Neural progenitor cell (in vitro differentiated cells): Measurements from ENCODE around the gene NFIX. TPM values are rescaled to one million over a fixed set of nuclear protein-coding genes. Genes with fewer than 3 reads are reported as not detected.

Source experiments
- DNase-seq: peaks from one replicate; pipeline ENCODE4 v3.0.0-alpha.2; 2016; ENCODE audit warnings: low spot score
- H2AFZ ChIP-seq: fragments of 200-600 bp; sonication (generic); replicated peaks from 2 replicates; pipeline ENCODE4 v1.6.1; 2016; ENCODE audit warnings: antibody characterized with exemption
- H3F3A ChIP-seq: fragments of 200-600 bp; sonication (generic); 2 replicates; pipeline ENCODE4 v1.6.1; 2016; ENCODE audit warnings: antibody characterized with exemption, low read depth
- H3K27ac ChIP-seq: fragments of 200-600 bp; sonication (generic); 2 replicates; pipeline ENCODE4 v1.5.1; 2016; ENCODE audit warnings: mild to moderate bottlenecking
- H3K27me3 ChIP-seq: fragments of 200-600 bp; sonication (generic); 2 replicates; pipeline ENCODE4 v1.6.1; 2016; ENCODE audit warnings: mild to moderate bottlenecking, moderate library complexity
- H3K36me3 ChIP-seq: fragments of 200-600 bp; sonication (generic); 2 replicates; pipeline ENCODE4 v1.5.1; 2016
- H3K4me1 ChIP-seq: fragments of 200-600 bp; sonication (generic); 2 replicates; pipeline ENCODE4 v1.6.1; 2016; ENCODE audit warnings: mixed run types
- H3K4me2 ChIP-seq: fragments of 200-600 bp; sonication (generic); 2 replicates; pipeline ENCODE4 v1.6.1; 2016
- H3K4me3 ChIP-seq: fragments of 200-600 bp; sonication (generic); 2 replicates; pipeline ENCODE4 v1.5.1; 2016
- H3K79me2 ChIP-seq: fragments of 200-600 bp; sonication (generic); 2 replicates; pipeline ENCODE4 v1.6.1; 2016; ENCODE audit warnings: low read depth
- H3K9ac ChIP-seq: fragments of 200-600 bp; sonication (generic); 2 replicates; pipeline ENCODE4 v1.6.1; 2016
- H3K9me3 ChIP-seq: fragments of 200-600 bp; sonication (generic); 2 replicates; pipeline ENCODE4 v1.5.1; 2016; ENCODE audit warnings: low read depth
- H4K20me1 ChIP-seq: fragments of 200-600 bp; sonication (generic); 2 replicates; pipeline ENCODE4 v1.6.1; 2016; ENCODE audit warnings: low read depth
- H3K27ac Mint-ChIP-seq: 3 replicates; pipeline ENCODE4 v1.8.0; 2021; ENCODE audit warnings: mixed read lengths
- H3K27me3 Mint-ChIP-seq: 2 replicates; pipeline ENCODE4 v1.8.0; 2022; ENCODE audit warnings: low read depth, mild to moderate bottlenecking, inconsistent platforms, moderate library complexity, mixed read lengths; ENCODE audit not compliant: insufficient read depth
- H3K36me3 Mint-ChIP-seq: 3 replicates; pipeline ENCODE4 v1.8.0; 2021; ENCODE audit warnings: mixed read lengths
- H3K4me1 Mint-ChIP-seq: 3 replicates; pipeline ENCODE4 v1.8.0; 2021; ENCODE audit warnings: mixed read lengths
- H3K4me3 Mint-ChIP-seq: 3 replicates; pipeline ENCODE4 v1.8.0; 2021; ENCODE audit warnings: mild to moderate bottlenecking, moderate library complexity, mixed read lengths
- H3K9me3 Mint-ChIP-seq: 3 replicates; pipeline ENCODE4 v1.8.0; 2020; ENCODE audit warnings: mixed read lengths
- CTCF ChIP-seq: fragments of 200-600 bp; sonication (generic); IDR thresholded peaks from 2 replicates; pipeline ENCODE4 v1.5.1; 2017; ENCODE audit warnings: antibody characterized with exemption, mild to moderate bottlenecking
- EZH2 ChIP-seq: fragments of 200-600 bp; sonication (generic); IDR thresholded peaks from 2 replicates; pipeline ENCODE4 v1.6.1; 2017; ENCODE audit warnings: antibody characterized with exemption, mild to moderate bottlenecking, moderate library complexity
- EZH2phosphoT487 ChIP-seq: fragments of 200-600 bp; sonication (generic); IDR thresholded peaks from 2 replicates; pipeline ENCODE4 v1.6.1; 2017; ENCODE audit warnings: antibody characterized with exemption
- total RNA-seq: library from RNA; depleted of rRNA; stranded (reverse); fragments of >200 nt; gene quantifications from 2 replicates; pipeline ENCODE4 v1.2.3, GENCODE V29; 2015; ENCODE audit warnings: low replicate concordance

NFIX gene
- total RNA-seq, 1 donor from 2014 or later: 0.06 TPM

GRCh38 chr19:13036366-13036976 lies 41.2 kb downstream of the NFIX start:
- H3K9me3 ChIP-seq: no peaks in the 10 kb centered on the region
- no peak for DNase-seq
- H3K36me3 ChIP-seq: no peaks in the 10 kb centered on the region
- peaks cover 100% of the 10 kb centered on the region for H3K27me3 ChIP-seq
- no peak overlapping the region for H3K9ac ChIP-seq
- H3K27ac Mint-ChIP-seq: no peak overlapping the region
- no peaks in the 10 kb centered on the region for H3K79me2 ChIP-seq
- peak; percentile 5 for TF ChIP-seq CTCF
- no peak for TF ChIP-seq EZH2phosphoT487
- TF ChIP-seq EZH2: no peak
- peaks cover 29% of the 10 kb centered on the region for H3K4me1 Mint-ChIP-seq
- peaks cover 5% of the 10 kb centered on the region for H3K9me3 Mint-ChIP-seq
- H3K4me3 Mint-ChIP-seq: peak overlapping the region; percentile 13
- peaks cover 11% of the 10 kb centered on the region for H3K4me1 ChIP-seq
- no peak overlapping the region for H3K27ac ChIP-seq
- no peak overlapping the region for H2AFZ ChIP-seq
- no peaks in the 10 kb centered on the region for H3F3A ChIP-seq
- peaks cover 10% of the 10 kb centered on the region for H4K20me1 ChIP-seq
- no peak overlapping the region for H3K4me2 ChIP-seq
- no peaks in the 10 kb centered on the region for H3K36me3 Mint-ChIP-seq
- H3K4me3 ChIP-seq: no peak overlapping the region
- peaks cover 80% of the 10 kb centered on the region for H3K27me3 Mint-ChIP-seq

GRCh38 chr19:13037161-13037560 lies 41.9 kb downstream of the NFIX start:
- Mint-ChIP-seq H3K36me3 (no peaks in the 10 kb centered on the region), H3K27me3 (peaks cover 83% of the 10 kb centered on the region), H3K4me1 (peaks cover 22% of the 10 kb centered on the region), H3K27ac (no peak overlapping the region), H3K9me3 (peaks cover 5% of the 10 kb centered on the region), H3K4me3 (no peak overlapping the region)
- Histone ChIP-seq H2AFZ (no peak overlapping the region), H3K9me3 (no peaks in the 10 kb centered on the region), H3K4me3 (no peak overlapping the region), H3K27me3 (peaks cover 100% of the 10 kb centered on the region), H3F3A (no peaks in the 10 kb centered on the region), H3K4me1 (peaks cover 4% of the 10 kb centered on the region), H3K4me2 (no peak overlapping the region), H3K27ac (no peak overlapping the region), H3K36me3 (no peaks in the 10 kb centered on the region), H3K79me2 (no peaks in the 10 kb centered on the region), H3K9ac (no peak overlapping the region), H4K20me1 (peaks cover 8% of the 10 kb centered on the region)
- no peak for DNase-seq
- TF ChIP-seq CTCF: no peak
- TF ChIP-seq EZH2: no peak

GRCh38 chr19:13037731-13038130 lies 42.5 kb downstream of the NFIX start:
- no peaks in the 10 kb centered on the region for H3F3A ChIP-seq
- H3K4me3 ChIP-seq: no peak overlapping the region
- no peaks in the 10 kb centered on the region for H3K9me3 ChIP-seq
- Mint-ChIP-seq H3K36me3 (no peaks in the 10 kb centered on the region), H3K9me3 (peaks cover 5% of the 10 kb centered on the region), H3K27me3 (peaks cover 81% of the 10 kb centered on the region), H3K4me3 (no peak overlapping the region), H3K27ac (no peak overlapping the region), H3K4me1 (peaks cover 17% of the 10 kb centered on the region)
- peaks cover 4% of the 10 kb centered on the region for H4K20me1 ChIP-seq
- H3K4me2 ChIP-seq: no peak overlapping the region
- DNase-seq: no peak
- H3K4me1 ChIP-seq: no peaks in the 10 kb centered on the region
- H3K79me2 ChIP-seq: no peaks in the 10 kb centered on the region
- no peak overlapping the region for H3K27ac ChIP-seq
- peaks cover 100% of the 10 kb centered on the region for H3K27me3 ChIP-seq
- TF ChIP-seq CTCF (no peak), EZH2phosphoT487 (no peak), EZH2 (no peak)
- H3K9ac ChIP-seq: no peak overlapping the region
- H3K36me3 ChIP-seq: no peaks in the 10 kb centered on the region
- H2AFZ ChIP-seq: no peak overlapping the region
